Mesodermal cell (in vitro differentiated cells): ENCODE data around the gene HDGF.

Experiments
- H3K27ac ChIP-seq: 2 replicates; pipeline ENCODE4 v1.7.0; 2013; ENCODE audit warnings: mild to moderate bottlenecking, low read depth, low read length, moderate library complexity; ENCODE audit not compliant: severe bottlenecking
- H3K36me3 ChIP-seq: 2 replicates; pipeline ENCODE4 v1.7.1; 2013; ENCODE audit warnings: mild to moderate bottlenecking, low read length, moderate library complexity; ENCODE audit not compliant: control insufficient read depth, insufficient read depth
- H3K4me1 ChIP-seq: one replicate; pipeline ENCODE4 v1.7.1; 2013; ENCODE audit warnings: mild to moderate bottlenecking, low read length; ENCODE audit not compliant: insufficient read depth, control insufficient read depth, poor library complexity, severe bottlenecking
- H3K4me3 ChIP-seq: 2 replicates; pipeline ENCODE4 v1.7.0; 2013; ENCODE audit warnings: low read length, control low read depth, mild to moderate bottlenecking; ENCODE audit not compliant: insufficient read depth, poor library complexity, severe bottlenecking; ENCODE audit errors: extremely low read depth
- H3K9me3 ChIP-seq: 2 replicates; pipeline ENCODE4 v1.7.1; 2013; ENCODE audit warnings: mild to moderate bottlenecking, low read length, moderate library complexity; ENCODE audit not compliant: control insufficient read depth
- WGBS, 2 experiments: methylation state at CpG; one replicate each; pipeline ENCODE4 v1.1.5; 2013; ENCODE audit warnings: missing lambda C conversion rate in 2 of 2; ENCODE audit not compliant: insufficient coverage in 2 of 2; 5-methylcytosine and 5-hydroxymethylcytosine counted together

The HDGF gene

DNA sequence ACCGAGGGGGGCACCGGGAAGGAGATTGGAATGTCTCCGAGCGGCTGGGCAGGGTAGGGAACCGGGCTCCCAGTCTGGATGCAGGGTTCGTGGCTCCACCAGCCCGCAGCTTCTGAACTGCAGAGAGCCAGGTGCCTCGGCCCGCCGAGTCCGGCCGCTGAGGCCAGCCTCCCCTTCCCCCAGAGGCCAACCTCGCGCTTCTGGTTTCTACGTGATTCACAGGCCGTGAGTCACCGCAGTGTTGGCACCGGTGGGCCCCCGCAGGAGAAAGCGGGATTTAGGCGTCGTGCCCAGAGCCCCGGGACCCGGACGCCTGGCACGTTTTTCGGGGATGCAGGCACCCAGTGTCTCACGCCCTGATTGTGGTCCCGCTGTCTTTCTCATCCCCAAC, 46.5 kb downstream of the HDGF start:
- H3K4me1 ChIP-seq, result peaks cover 55% of the 10 kb centered on the region
- no peaks in the 10 kb centered on the region for H3K9me3 ChIP-seq
- H3K36me3 ChIP-seq, result peaks cover 21% of the 10 kb centered on the region
- 0 to 1% methylated on average over 27 to 29 of the region's 29 CpGs for WGBS, 2 experiments
- H3K27ac ChIP-seq, result peak overlapping the region; percentile 80
- H3K4me3 ChIP-seq, result peak overlapping the region; percentile 65

DNA sequence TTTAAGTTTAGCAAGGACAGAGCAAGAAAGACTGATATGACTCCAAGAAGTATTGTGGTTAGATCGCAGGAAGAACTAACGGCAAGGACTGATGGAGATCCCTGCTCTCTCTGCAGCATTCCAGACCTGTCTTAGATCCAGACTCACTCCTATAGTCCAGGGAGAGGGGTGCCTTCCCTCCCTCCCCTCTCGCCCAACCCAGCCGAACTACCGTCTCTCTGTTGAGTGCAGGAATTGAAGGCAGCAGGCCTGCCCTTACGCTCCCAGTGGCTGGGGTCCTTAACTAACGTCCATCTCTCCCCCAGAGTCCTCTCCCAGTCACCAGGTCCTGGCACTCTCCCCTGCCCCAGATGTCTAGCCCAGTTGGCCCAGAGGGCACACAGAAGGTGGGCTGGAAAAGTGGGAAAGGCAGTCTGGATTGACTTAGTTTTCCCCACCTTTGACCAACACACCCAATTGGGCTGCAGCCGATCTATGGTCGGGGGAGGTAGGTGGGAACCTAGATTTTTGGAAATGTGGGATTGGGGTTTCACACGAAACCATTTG, 47.2 kb downstream of the HDGF start:
- peaks cover 28% of the 10 kb centered on the region for H3K36me3 ChIP-seq
- H3K27ac ChIP-seq, result peak overlapping the region; percentile 80
- peak overlapping the region; percentile 65 for H3K4me3 ChIP-seq
- H3K4me1 ChIP-seq, result peaks cover 48% of the 10 kb centered on the region
- WGBS, 2 experiments, result 3 to 39% methylated on average over 4 to 5 of the region's 10 CpGs
- no peaks in the 10 kb centered on the region for H3K9me3 ChIP-seq

DNA sequence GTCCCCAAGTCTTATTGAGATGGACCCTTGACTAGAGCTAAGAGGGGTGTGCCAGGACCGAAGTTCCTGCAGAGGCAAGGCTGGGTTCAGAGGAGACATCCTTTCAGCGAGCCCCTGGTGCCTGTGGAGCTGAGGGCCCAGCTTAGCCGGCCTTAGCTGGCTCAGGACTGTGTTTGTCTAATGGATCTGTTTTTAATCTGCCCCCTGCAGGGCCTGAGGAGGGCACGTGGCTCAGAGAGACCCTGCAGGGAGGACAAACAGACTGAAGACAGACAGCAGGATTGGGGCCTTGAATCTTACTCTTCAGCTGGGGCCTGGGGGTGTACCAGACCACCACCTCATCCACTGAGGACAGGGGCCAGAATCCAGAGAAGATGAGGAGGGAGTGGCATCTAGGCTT, 47.7 kb downstream of the HDGF start:
- H3K4me3 ChIP-seq, result peak overlapping the region; percentile 65
- WGBS, 2 experiments, result 12 to 15% methylated on average over 4 of the region's 4 CpGs
- H3K9me3 ChIP-seq, result no peaks in the 10 kb centered on the region
- H3K27ac ChIP-seq, result peak overlapping the region; percentile 23
- peaks cover 33% of the 10 kb centered on the region for H3K36me3 ChIP-seq
- H3K4me1 ChIP-seq, result peaks cover 43% of the 10 kb centered on the region

DNA sequence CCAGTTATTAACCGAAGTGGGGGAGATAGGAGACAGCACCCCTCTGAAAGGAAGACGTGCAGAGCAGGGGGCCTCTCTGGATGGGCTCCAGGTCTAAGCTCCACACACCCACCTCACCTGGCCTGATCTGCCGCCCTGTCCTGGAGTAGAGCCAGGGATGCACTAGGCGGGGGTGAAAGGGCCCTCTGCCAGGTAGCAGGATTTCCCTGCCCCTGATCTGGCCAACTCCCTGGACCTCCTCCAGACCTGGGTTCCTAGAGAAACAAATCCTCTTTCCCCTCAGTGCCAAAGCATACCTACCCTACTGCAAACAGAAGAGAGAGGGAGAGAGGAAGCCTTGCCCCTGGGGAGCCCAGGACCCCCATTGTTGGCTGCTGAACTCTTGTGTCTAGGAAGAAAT, 48.1 kb downstream of the HDGF start:
- H3K9me3 ChIP-seq, result no peaks in the 10 kb centered on the region
- H3K27ac ChIP-seq, result no peak overlapping the region
- H3K4me3 ChIP-seq, result peak overlapping the region; percentile 65
- WGBS, 2 experiments, result 80 to 100% methylated on average over 1 to 3 of the region's 4 CpGs
- peaks cover 37% of the 10 kb centered on the region for H3K36me3 ChIP-seq
- peaks cover 39% of the 10 kb centered on the region for H3K4me1 ChIP-seq

DNA sequence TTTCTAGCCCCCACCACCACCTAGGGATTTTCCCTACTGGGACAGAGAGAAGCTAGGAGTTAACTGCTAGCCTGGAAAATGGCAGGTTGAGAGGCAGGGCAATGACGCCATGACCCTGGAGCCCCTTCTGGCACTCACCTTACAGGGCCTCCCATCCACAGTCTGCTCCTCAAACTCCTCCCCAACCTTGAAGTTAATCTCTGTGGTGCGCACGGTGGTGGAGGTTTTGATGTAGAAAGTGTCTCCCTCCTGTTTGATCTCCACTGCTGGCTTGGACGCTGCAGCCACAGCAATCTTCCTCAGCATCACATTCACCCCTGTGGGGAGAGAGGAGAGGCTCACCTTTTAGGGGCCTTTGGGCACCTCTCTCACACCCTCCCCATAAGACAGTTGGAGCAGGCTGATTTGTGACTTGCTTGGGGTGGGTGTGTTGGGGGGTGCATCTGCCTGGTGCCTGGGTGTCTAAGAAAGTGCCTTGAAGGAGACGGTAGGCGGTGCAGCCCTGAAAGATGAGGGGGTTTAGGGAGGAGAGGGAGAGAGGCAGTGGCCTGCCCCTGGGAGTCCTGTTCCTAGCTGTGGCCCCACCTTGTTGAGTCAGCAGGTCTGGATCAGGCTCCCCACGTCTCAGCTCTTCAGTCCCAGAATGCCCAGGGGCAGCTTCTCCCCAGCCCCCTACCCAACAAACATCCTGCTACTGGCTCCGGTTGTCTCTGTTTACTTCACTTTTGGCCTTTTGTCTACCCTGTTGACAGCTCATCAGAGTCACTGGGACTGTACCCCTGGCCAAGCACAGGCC, 50.5 kb downstream of the HDGF start:
- peak overlapping the region; percentile 46 for H3K27ac ChIP-seq
- WGBS, 2 experiments, result 39 to 71% methylated on average over 2 to 3 of the region's 8 CpGs
- H3K4me1 ChIP-seq, result peaks cover 25% of the 10 kb centered on the region
- no peaks in the 10 kb centered on the region for H3K9me3 ChIP-seq
- H3K36me3 ChIP-seq, result peaks cover 44% of the 10 kb centered on the region
- no peak overlapping the region for H3K4me3 ChIP-seq

DNA sequence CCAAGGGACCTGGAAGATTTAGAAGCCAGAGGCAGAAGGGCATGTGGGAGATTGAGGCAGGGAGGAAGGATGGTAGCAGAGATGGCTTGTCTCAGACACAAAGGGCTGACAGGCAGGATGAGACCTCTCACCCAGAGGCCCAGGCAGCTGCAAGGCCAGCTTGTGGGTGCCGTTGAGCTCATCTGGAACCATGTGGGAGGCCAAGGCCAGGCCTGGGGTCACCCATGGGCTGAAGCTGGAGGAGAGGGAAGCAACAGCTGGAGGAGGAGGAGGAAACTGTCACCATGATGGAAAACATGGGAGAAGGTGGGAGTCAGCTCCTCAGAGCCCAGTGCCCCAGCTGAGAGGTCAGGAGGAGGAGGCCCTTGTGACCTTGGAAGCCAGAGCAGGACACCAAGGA, 52.5 kb downstream of the HDGF start:
- WGBS, 2 experiments, result 91 to 100% methylated on average over 1 of the region's 1 CpG
- Histone ChIP-seq H3K27ac (no peak overlapping the region), H3K4me3 (no peak overlapping the region), H3K4me1 (peaks cover 24% of the 10 kb centered on the region), H3K9me3 (no peaks in the 10 kb centered on the region), H3K36me3 (peaks cover 44% of the 10 kb centered on the region)

DNA sequence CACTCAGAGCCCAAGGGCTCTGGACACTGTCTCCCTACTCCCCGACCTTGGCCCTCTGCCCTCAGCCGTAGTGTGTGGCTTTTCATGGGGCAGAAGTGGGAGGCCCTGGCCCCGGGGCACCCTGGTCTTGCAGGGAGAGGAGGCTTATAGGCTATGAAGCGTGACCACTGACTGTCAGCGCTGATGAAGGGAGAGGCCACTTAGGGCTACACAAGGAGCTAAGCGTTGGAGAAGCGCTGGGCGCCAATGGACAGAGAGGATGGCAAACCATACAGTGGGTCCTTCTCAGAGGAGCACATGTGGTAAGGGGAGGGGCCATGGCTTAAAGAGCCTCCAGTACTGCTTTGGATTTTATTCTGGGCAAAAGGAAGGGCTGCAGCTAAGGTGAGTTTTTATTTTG, 54.0 kb downstream of the HDGF start:
- peaks cover 35% of the 10 kb centered on the region for H3K4me1 ChIP-seq
- H3K27ac ChIP-seq, result no peak overlapping the region
- 89 to 98% methylated on average over 5 to 8 of the region's 8 CpGs for WGBS, 2 experiments
- H3K36me3 ChIP-seq, result peaks cover 36% of the 10 kb centered on the region
- H3K9me3 ChIP-seq, result no peaks in the 10 kb centered on the region
- H3K4me3 ChIP-seq, result no peak overlapping the region

DNA sequence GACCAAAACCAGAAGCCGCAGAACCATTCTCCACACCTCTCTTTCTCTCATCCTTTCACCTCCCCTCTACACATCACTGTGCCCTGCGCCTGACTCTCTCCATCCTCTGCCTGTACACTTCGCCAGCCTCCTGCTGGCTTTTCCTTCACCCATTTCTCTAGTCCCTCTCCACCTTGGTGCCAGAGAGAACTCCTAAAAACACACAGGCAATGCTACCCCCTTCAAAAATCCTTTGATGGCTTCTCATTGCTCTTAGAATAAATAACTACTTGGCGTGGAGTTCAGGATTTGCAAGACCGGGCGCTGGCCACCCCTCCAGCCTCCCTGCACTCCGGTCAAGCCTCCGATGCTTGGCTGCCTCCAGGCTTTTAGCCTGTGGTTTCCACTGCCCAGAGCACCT, 54.7 kb downstream of the HDGF start:
- peak overlapping the region; percentile 33 for H3K27ac ChIP-seq
- 95 to 100% methylated on average over 8 of the region's 8 CpGs for WGBS, 2 experiments
- H3K4me3 ChIP-seq, result no peak overlapping the region
- peaks cover 36% of the 10 kb centered on the region for H3K36me3 ChIP-seq
- H3K9me3 ChIP-seq, result no peaks in the 10 kb centered on the region
- peaks cover 40% of the 10 kb centered on the region for H3K4me1 ChIP-seq

DNA sequence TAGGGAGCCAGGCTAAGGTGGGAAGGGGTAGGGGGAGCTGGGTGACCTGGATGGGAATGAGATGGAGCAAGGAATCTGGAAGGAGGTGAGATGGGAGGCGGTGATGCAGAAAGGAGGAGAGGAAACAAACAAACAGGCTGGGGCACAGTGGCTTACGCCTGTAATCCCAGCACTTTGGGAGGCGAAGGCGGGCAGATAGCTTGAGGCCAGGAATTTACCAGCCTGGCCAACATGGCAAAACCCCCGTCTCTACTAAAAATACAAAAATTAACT, 56.8 kb downstream of the HDGF start:
- WGBS, 2 experiments, result 66 to 73% methylated on average over 4 to 5 of the region's 5 CpGs
- no peak overlapping the region for H3K4me3 ChIP-seq
- H3K4me1 ChIP-seq, result peaks cover 46% of the 10 kb centered on the region
- H3K9me3 ChIP-seq, result no peaks in the 10 kb centered on the region
- H3K36me3 ChIP-seq, result peaks cover 20% of the 10 kb centered on the region
- peak overlapping the region; percentile 76 for H3K27ac ChIP-seq

DNA sequence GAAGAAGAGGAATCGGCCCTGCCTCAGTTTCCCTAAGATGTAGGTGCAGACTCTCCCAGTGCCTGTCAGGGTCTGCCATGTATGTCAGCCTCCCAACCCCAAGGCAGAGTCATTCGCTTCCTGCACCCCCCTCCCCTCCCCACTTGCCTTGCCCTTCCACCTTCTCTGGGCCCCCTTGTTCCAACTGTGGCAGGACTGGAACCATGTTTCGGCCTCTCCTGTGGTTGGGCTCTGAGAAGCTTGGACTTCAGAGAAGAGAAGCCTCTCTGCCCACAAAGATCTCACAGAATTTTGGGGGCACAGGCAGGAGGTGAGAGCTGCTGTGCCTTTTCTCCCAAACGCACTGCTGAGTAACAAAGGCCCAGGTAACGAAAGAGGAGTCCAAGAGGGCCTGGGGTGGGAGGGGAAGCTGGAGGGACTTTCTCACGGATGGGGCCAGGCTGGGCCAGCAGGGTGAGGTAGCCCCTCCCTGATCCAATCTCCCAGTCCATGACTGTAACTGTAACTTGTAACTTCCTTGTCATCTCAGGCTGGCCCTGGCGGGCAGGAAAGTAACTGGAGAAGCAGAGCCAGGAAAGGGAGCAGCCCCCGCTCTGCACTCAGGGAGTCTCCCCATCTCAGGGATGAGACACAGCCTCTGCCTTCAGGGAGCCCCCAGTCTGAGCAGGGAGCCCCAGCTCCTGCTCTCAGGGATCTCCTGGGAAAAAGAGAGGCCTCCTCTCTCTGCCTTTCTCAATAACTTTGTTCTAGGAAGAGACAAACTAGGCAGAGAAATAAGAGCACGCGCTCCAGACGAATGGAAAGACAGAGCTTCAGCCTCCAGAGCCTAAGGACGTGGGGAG, 57.4 kb downstream of the HDGF start:
- Histone ChIP-seq H3K4me1 (peaks cover 46% of the 10 kb centered on the region), H3K27ac (peak overlapping the region; percentile 76), H3K4me3 (no peak overlapping the region), H3K36me3 (peaks cover 14% of the 10 kb centered on the region), H3K9me3 (no peaks in the 10 kb centered on the region)
- WGBS, 2 experiments, result 46 to 49% methylated on average over 8 to 11 of the region's 12 CpGs
